Cardiac fibroblast (primary cell): ENCODE data around the gene CIART.
"Not testable (repeated sequence)": the region's sequence is repeated elsewhere in the genome, so short reads cannot be mapped to it uniquely, and the experiment has no call there.

ENCODE experiments used
- DNase-seq, 2 donors: peaks; one replicate each; pipeline versions ENCODE4 v3.0.0 to v3.0.0-alpha.2; 2010; ENCODE audit warnings: low read depth in 2 of 2
- H3K4me3 ChIP-seq, 2 donors: replicated peaks in 1 of 2; 1 replicate in 1 of 2; 2 replicates in 1 of 2; pipeline ENCODE4 v1.5.1; 2011; ENCODE audit warnings: low read depth in 2 of 2, low read length in 2 of 2, mild to moderate bottlenecking in 2 of 2, moderate library complexity in 1 of 2
- CTCF ChIP-seq: IDR thresholded peaks from one replicate; pipeline ENCODE4 v1.5.1; 2011; ENCODE audit warnings: low read depth, mild to moderate bottlenecking, low read length, inconsistent platforms

CIART gene

GRCh38 chr1:150235852-150236613, 46.3 kb upstream of the CIART start, which contains the start of gene ANP32E:
Gene ANP32E, minus strand, starts transcription at chr1:150236112. Its CDS starts 326 bp downstream, at chr1:150235786.
- TF ChIP-seq CTCF, result no peak

GRCh38 chr1:150236614-150237100, 45.7 kb upstream of the CIART start:
- peak overlapping the region; percentile 84 to 86 for H3K4me3 ChIP-seq
- TF ChIP-seq CTCF, result no peak
- DNase-seq, result no peak

More at GRCh38 chr1:150235852-150236613, 46.3 kb upstream of the CIART start, which contains the start of gene ANP32E:
- DNase-seq, result peak; percentile 100
- H3K4me3 ChIP-seq, result peak within 1 kb of the TSS; percentile 84 to 86

- not testable (repeated sequence) for H3K4me3 ChIP-seq, DNase-seq
Measured at GRCh38 chr1:150237176-150237575, 45.2 kb upstream of the CIART start.

- no peak for DNase-seq
- TF ChIP-seq CTCF, result no peak
Measured at GRCh38 chr1:150237746-150238145, 44.6 kb upstream of the CIART start.

GRCh38 chr1:150243003-150243402, 39.4 kb upstream of the CIART start:
- no peak overlapping the region for H3K4me3 ChIP-seq
- DNase-seq, result no peak
- TF ChIP-seq CTCF, result no peak

More at GRCh38 chr1:150237746-150238145, 44.6 kb upstream of the CIART start:
- no peak overlapping the region for H3K4me3 ChIP-seq

- DNase-seq, result no peak
- H3K4me3 ChIP-seq, result no peak overlapping the region
- no peak for TF ChIP-seq CTCF
Measured at GRCh38 chr1:150249936-150250335, 32.4 kb upstream of the CIART start.

GRCh38 chr1:150256198-150256553, 26.2 kb upstream of the CIART start:
- DNase-seq, result no peak
- TF ChIP-seq CTCF, result no peak
- no peak overlapping the region for H3K4me3 ChIP-seq
